Heart right ventricle (tissue), 16 donors: ENCODE results near the gene INTS1. TPM values are rescaled to one million over a fixed set of nuclear protein-coding genes. Genes with fewer than 3 reads are reported as not detected.

Source experiments
- ATAC-seq, 8 donors: fragments of 200-7000 bp; cut with Tn5 transposase; one replicate each; pipeline ENCODE4 v1.9.1; 2020; ENCODE audit warnings: mild to moderate bottlenecking in 8 of 8, moderate library complexity in 8 of 8, moderate number of reproducible peaks in 1 of 8
- DNase-seq, 2 donors: peaks; one replicate each; pipeline ENCODE4 v3.0.0-alpha.2; 2020
- H3K27ac ChIP-seq, 10 donors: fragments of 200-600 bp; sonication (generic) in 2 of 10; one replicate each; pipeline versions ENCODE4 v1.5.0 to v1.8.0; 2020 to 2022; ENCODE audit warnings: mild to moderate bottlenecking in 3 of 10
- H3K27me3 ChIP-seq, 7 donors: fragments of 200-600 bp; one replicate each; pipeline ENCODE4 v1.8.0; 2021 to 2022; ENCODE audit warnings: mild to moderate bottlenecking in 2 of 7
- H3K36me3 ChIP-seq, 9 donors: fragments of 200-600 bp; sonication (generic) in 1 of 9; one replicate each; pipeline versions ENCODE4 v1.5.0 to v1.8.0; 2020 to 2022; ENCODE audit warnings: mild to moderate bottlenecking in 2 of 9
- H3K4me1 ChIP-seq, 9 donors: fragments of 200-600 bp; sonication (generic) in 1 of 9; one replicate each; pipeline versions ENCODE4 v1.5.0 to v1.8.0; 2020 to 2022; ENCODE audit warnings: mild to moderate bottlenecking in 4 of 9
- H3K4me3 ChIP-seq, 10 donors: fragments of 200-600 bp; sonication (generic) in 2 of 10; one replicate each; pipeline versions ENCODE4 v1.5.0 to v1.8.0; 2020 to 2022; ENCODE audit warnings: mild to moderate bottlenecking in 7 of 10, moderate library complexity in 2 of 10
- H3K9me3 ChIP-seq, 11 donors: fragments of 200-600 bp in 10 of 11; sonication (generic) in 2 of 11; one replicate each; pipeline versions ENCODE4 v1.5.0 to v1.8.0; 2013 to 2022; ENCODE audit warnings: mild to moderate bottlenecking in 2 of 11, control low read depth in 1 of 11, moderate library complexity in 1 of 11
- WGBS, 2 donors: extraction: QIAGEN DNeasy Blood & Tissue Kit; methylation state at CpG; one replicate each; pipeline ENCODE4 v1.1.7; 2013; ENCODE audit warnings: inconsistent platforms in 1 of 2; 5-methylcytosine and 5-hydroxymethylcytosine counted together
- intact Hi-C, 10 donors: fragments of 100-400 bp; cut with DNase I; formaldehyde crosslinking; loops; one replicate each; pipeline versions ENCODE4 v1.11.1 to v1.14.2; 2022
- polyA plus RNA-seq, 2 donors: library from polyadenylated mRNA; stranded (reverse); fragments of 200-250 nt; gene quantifications; one replicate each; pipeline ENCODE4 v1.2.3, GENCODE V29; 2013
- total RNA-seq, 10 donors: library from RNA; stranded (reverse); fragmentation: NEBNext Ultra II Directional in 3 of 10; extraction: Animal tissue kit (Norgen Biotek cat#: 25700) in 3 of 10; gene quantifications; one replicate each; pipeline versions ENCODE4 v1.2.1 to v1.2.4, GENCODE V29; 2021 to 2023
- TF ChIP-seq, protein P1 (sequence below), 9 donors: fragments of 200-600 bp; sonication (generic) in 2 of 9; IDR thresholded peaks; one replicate each; pipeline versions ENCODE4 v1.5.0 to v1.8.0; 2021 to 2022; ENCODE audit warnings: antibody characterized with exemption in 9 of 9, mild to moderate bottlenecking in 5 of 9, moderate library complexity in 1 of 9
- donor health status: Arrhythmogenic right ventricular cardiomyopathy.
- donor health status: ischemic (EF 13 %, LVEDD 7.1; RV severe dilation, severe dysfunction).
- donor health status: healthy with polysubstance abuse.
- donor health status: DM: no; HTN: yes; CAD: no.
- donor health status: DM: no; HTN: no; CAD: no.
- donor health status: ischemic (EF 25% LVEDD 6.9; RV normal size, moderate dysfunction).
- donor health status: ischemic (EF 25% LVEDD 5.7; RV mildly dilated, moderate dysfunction).
- donor health status: healthy.
- donor health status: DM: yes; HTN: yes; CAD: no.
- donor health status: Ischemic cardiomyopathy.
- donor health status: ischemic (EF 35%, LVEDD 5.7; RV mildly dilated, moderate dysfunction).
- donor health status: nonischemic (EF 11% LVEDD 7.7; RV severe dilation, severe dysfunction).
- donor health status: DM: yes; HTN: yes; CAD: no.
- donor health status: PGD.
- donor health status: ischemic (EF 29% LVEDD 5.4; RV normal size, mild dysfunction).
- donor health status: nonischemic (EF 23%, LVEDD 6.1; RV moderate dilation, normal function).

The INTS1 gene
- total and polyA plus RNA-seq, 12 donors: 41.5 to 59.4 (median 45.4) TPM

DNA sequence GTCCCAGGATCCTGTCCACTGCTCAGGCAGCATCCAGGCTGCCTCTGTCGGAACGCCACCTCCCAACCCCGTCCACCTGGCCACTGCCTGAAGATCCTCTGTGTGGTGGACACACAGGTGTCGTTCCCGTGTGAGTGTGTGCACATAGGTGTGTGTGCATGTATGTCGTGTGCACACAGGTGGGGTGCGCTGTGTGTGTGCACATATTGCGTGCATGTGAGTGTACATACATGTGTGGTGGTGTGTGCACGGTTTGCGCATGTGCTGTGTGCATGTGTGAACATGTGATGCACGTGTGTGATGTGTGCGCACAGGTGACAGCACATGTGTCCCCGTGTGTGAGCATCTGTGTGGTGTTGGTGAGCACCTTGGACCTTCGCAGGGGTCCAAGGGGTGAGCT lies 44.8 kb upstream of the INTS1 start:
- H3K9me3 ChIP-seq: no peaks in the 10 kb centered on the region
- H3K27me3 ChIP-seq: no peaks in the 10 kb centered on the region
- 83 to 90% methylated on average over 14 of the region's 14 CpGs for WGBS, 2 donors
- TF ChIP-seq, protein P1, sequence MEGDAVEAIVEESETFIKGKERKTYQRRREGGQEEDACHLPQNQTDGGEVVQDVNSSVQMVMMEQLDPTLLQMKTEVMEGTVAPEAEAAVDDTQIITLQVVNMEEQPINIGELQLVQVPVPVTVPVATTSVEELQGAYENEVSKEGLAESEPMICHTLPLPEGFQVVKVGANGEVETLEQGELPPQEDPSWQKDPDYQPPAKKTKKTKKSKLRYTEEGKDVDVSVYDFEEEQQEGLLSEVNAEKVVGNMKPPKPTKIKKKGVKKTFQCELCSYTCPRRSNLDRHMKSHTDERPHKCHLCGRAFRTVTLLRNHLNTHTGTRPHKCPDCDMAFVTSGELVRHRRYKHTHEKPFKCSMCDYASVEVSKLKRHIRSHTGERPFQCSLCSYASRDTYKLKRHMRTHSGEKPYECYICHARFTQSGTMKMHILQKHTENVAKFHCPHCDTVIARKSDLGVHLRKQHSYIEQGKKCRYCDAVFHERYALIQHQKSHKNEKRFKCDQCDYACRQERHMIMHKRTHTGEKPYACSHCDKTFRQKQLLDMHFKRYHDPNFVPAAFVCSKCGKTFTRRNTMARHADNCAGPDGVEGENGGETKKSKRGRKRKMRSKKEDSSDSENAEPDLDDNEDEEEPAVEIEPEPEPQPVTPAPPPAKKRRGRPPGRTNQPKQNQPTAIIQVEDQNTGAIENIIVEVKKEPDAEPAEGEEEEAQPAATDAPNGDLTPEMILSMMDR (IDR thresholded peaks at IDR 0.05): no peak
- peaks cover 0 to 18% (median 8%) of the 10 kb centered on the region in 9 donors for H3K4me1 ChIP-seq
- DNase-seq (no peak), ATAC-seq (no peak)
- H3K4me3 ChIP-seq: no peak overlapping the region
- intact Hi-C loops: no loop called here
- H3K36me3 ChIP-seq: peaks cover 0 to 12% (median 0%) of the 10 kb centered on the region in 9 donors
- H3K27ac ChIP-seq: no peak overlapping the region

DNA sequence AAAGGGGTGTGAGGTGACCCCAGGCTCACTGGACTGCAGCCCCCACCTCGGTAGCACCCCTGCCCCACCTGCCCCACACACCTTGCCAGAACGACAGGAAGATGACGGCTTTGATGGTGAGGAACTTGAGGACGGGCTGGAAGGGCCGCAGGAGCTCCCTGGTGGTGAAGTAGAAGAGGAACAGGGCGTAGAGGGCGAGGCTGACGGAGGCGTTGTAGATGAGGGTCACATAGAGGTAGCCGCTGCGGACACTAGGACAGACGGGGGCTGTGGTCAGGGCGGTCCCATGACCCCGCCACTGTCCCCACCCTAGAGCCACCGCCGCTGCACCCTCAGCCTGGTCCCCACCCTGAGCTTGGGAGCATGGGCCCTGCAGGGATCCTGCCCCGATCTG lies 44.2 kb upstream of the INTS1 start:
- ATAC-seq (no peak), DNase-seq (no peak)
- Histone ChIP-seq H3K27ac (no peak overlapping the region), H3K9me3 (no peaks in the 10 kb centered on the region), H3K4me3 (no peak overlapping the region), H3K36me3 (peaks cover 0 to 16% (median 0%) of the 10 kb centered on the region in 9 donors), H3K4me1 (peaks cover 0 to 20% (median 8%) of the 10 kb centered on the region in 9 donors), H3K27me3 (no peaks in the 10 kb centered on the region)
- intact Hi-C loops: no loop called here
- 74% methylated on average over 17 of the region's 17 CpGs for WGBS, 2 donors
- TF ChIP-seq, protein P1 (IDR thresholded peaks at IDR 0.05): no peak

DNA sequence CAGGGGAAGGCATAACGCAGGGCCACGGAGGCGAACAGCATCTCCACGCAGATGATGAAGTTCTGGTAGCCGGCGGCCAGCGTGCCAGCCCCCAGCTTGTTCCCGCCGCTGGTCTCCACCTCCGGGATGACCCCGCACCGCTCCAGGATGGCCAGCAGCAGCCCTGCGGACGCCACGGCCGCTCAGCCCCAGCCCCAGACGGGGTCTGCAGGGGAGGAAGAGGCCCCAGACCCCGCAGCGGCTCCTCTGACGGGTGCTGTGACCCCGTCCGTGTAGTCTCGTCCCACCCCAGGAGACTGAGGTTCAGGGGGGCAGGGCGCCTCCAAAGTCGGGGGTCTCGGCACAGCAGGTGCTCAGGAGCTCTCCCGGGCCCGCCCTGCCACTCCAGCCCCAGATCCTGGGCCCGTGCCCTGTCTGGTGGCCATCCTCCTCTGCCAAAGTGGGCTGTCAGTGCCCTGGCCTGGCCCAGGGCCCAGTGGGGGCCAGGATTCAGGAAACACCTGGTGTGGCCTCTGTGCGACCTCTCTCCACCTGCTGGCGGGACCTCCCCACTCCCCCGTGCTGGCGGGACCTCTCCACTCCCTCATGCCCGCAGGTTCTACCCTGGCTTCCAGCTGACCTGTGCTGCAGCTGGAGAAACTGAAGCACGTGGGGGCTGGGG lies 43.7 kb upstream of the INTS1 start:
- no peaks in the 10 kb centered on the region for H3K9me3 ChIP-seq
- H3K4me3 ChIP-seq: no peak overlapping the region
- TF ChIP-seq, protein P1 (IDR thresholded peaks at IDR 0.05): no peak
- ATAC-seq (no peak), DNase-seq (peak in 1 of 2 donors; percentile 13)
- no peaks in the 10 kb centered on the region for H3K27me3 ChIP-seq
- 76 to 82% methylated on average over 25 to 35 of the region's 35 CpGs for WGBS, 2 donors
- no peak overlapping the region for H3K27ac ChIP-seq
- H3K4me1 ChIP-seq: peaks cover 0 to 20% (median 8%) of the 10 kb centered on the region in 9 donors
- peaks cover 0 to 21% (median 0%) of the 10 kb centered on the region in 9 donors for H3K36me3 ChIP-seq
- intact Hi-C loops: no loop called here

DNA sequence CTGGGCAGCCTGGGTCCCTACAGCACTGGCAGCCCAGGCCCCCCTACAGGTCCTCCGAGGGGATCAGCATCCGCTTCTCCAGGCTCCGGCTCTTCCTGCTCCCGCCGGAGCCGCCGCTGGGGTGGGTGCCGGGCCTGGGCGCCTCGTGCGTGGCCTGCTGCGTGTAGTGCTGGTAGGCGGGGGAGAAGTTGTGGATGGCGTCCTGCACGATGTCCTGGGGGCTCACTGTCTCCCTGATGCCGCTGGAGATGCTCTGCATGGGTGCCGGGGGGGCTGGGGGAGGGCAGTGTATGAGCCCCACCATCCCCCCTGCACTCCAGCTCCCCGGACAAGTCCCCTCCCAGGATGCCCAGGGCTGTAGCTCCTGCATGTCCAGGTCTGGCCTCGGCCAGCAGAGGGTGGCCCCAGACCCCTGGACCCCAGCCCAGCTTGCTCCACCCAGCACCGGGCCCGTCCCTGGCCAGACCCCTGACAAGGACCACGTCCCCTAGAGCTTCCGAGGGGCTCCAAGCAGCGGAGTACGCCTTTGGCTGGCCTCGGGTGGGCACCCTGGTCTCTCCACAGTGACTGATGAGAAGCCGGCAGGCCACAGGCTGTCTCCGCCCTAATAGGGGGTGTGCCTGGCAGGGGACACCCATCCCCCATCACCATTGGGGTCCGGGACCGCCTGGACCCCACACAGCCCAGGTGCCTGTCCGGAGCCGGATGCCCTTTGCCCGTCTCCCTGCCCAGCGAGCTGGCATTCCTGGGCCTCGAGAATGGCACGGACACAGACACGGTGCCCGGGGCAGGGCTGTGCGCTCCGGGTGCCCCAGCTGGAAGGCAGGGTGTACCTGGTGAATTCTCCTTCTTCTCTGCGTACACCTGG lies 43.0 kb upstream of the INTS1 start:
- TF ChIP-seq, protein P1 (IDR thresholded peaks at IDR 0.05): no peak
- DNase-seq: peak in 1 of 2 donors; percentile 10

More for the DNA sequence above, 43.0 kb upstream of the INTS1 start:
- no peak for ATAC-seq
- Histone ChIP-seq H3K27ac (no peak overlapping the region), H3K4me3 (no peak overlapping the region), H3K9me3 (no peaks in the 10 kb centered on the region), H3K36me3 (peaks cover 0 to 29% (median 0%) of the 10 kb centered on the region in 9 donors), H3K27me3 (no peaks in the 10 kb centered on the region), H3K4me1 (peaks cover 0 to 20% (median 8%) of the 10 kb centered on the region in 9 donors)
- WGBS, 2 donors: 87 to 88% methylated on average over 39 to 41 of the region's 41 CpGs
- intact Hi-C loops: no loop called here
